H1 (cell line): ENCODE data around the gene MEIOB. TPM values are rescaled to one million over a fixed set of nuclear protein-coding genes. Genes with fewer than 3 reads are reported as not detected.

Experiments used
- BRCA1 ChIP-seq: IDR thresholded peaks from 2 replicates; pipeline ENCODE4 v1.6.1; 2012; ENCODE audit warnings: low read depth, low read length, improper control_type of control experiment
- CREB1 ChIP-seq: IDR thresholded peaks from 2 replicates; pipeline ENCODE4 v1.6.1; 2012; ENCODE audit warnings: inconsistent platforms
- KDM4A ChIP-seq: IDR thresholded peaks from one replicate; pipeline ENCODE4 v1.7.1; 2012; ENCODE audit warnings: low read depth, mild to moderate bottlenecking, moderate library complexity, low read length, inconsistent platforms; ENCODE audit not compliant: severe bottlenecking
- POLR2AphosphoS5 ChIP-seq: IDR thresholded peaks from 2 replicates; pipeline ENCODE4 v1.6.1; 2011; ENCODE audit warnings: low read depth, low read length
- RBBP5 ChIP-seq: IDR thresholded peaks from 2 replicates; pipeline ENCODE4 v1.7.1; 2012; ENCODE audit warnings: low read depth, mild to moderate bottlenecking, inconsistent platforms, low read length, moderate library complexity, borderline replicate concordance
- RFX5 ChIP-seq: IDR thresholded peaks from 2 replicates; pipeline ENCODE4 v1.6.1; 2011; ENCODE audit warnings: low read depth, low read length, improper control_type of control experiment, borderline replicate concordance
- RNF2 ChIP-seq: fragments of 200-900, 300-1000 bp; sonication (generic); IDR thresholded peaks from 2 replicates; pipeline ENCODE4 v1.7.1; 2016; ENCODE audit warnings: borderline replicate concordance, low read depth, mild to moderate bottlenecking, antibody characterized with exemption, low read length; ENCODE audit not compliant: poor library complexity, severe bottlenecking; ENCODE audit errors: missing control alignments
- SP2 ChIP-seq: IDR thresholded peaks from 2 replicates; pipeline ENCODE4 v1.6.1; 2012; ENCODE audit warnings: mild to moderate bottlenecking, low read length, inconsistent platforms
- TBP ChIP-seq: IDR thresholded peaks from 2 replicates; pipeline ENCODE4 v1.6.1; 2011; ENCODE audit warnings: low read depth, low read length, improper control_type of control experiment
- polyA plus RNA-seq, 7 experiments: library from polyadenylated mRNA; depleted of rRNA in 3 of 7; stranded (reverse) in 5 of 7; unstranded in 2 of 7; fragments of >200 nt in 5 of 7; fragments of 200-250 nt in 2 of 7; gene quantifications; 1 replicate in 5 of 7; 2 replicates in 1 of 7; 4 replicates in 1 of 7; pipeline versions ENCODE4 v1.2.1 to v1.2.3, GENCODE V29; 2011 to 2013; ENCODE audit warnings: missing spikeins in 2 of 7, mixed read lengths in 2 of 7
- total RNA-seq: library from RNA; stranded (reverse); fragmentation: NEBNext Ultra II Directional; extraction: Animal tissue kit (Norgen Biotek cat#: 25700); gene quantifications from 2 replicates; pipeline ENCODE4 v1.2.1, GENCODE V29; 2021
- TF ChIP-seq, protein P1 (sequence below): fragments of 300-600 bp; sonication (generic); IDR thresholded peaks from 2 replicates; pipeline ENCODE4 v1.7.1; 2012; ENCODE audit warnings: low read length, moderate library complexity, mild to moderate bottlenecking, inconsistent platforms; ENCODE audit not compliant: insufficient replicate concordance
- TF ChIP-seq, protein P2 (sequence below): IDR thresholded peaks from 2 replicates; pipeline ENCODE4 v1.6.1; 2011; ENCODE audit warnings: low read depth, mild to moderate bottlenecking, low read length; ENCODE audit not compliant: insufficient read depth

The MEIOB gene
- total and polyA plus RNA-seq, 2 of the 8 experiments (the other 6 are each of a cell fraction or from before 2014, with no cell fraction given) = 0.63 to 1.1 TPM

- TF ChIP-seq, protein P1, sequence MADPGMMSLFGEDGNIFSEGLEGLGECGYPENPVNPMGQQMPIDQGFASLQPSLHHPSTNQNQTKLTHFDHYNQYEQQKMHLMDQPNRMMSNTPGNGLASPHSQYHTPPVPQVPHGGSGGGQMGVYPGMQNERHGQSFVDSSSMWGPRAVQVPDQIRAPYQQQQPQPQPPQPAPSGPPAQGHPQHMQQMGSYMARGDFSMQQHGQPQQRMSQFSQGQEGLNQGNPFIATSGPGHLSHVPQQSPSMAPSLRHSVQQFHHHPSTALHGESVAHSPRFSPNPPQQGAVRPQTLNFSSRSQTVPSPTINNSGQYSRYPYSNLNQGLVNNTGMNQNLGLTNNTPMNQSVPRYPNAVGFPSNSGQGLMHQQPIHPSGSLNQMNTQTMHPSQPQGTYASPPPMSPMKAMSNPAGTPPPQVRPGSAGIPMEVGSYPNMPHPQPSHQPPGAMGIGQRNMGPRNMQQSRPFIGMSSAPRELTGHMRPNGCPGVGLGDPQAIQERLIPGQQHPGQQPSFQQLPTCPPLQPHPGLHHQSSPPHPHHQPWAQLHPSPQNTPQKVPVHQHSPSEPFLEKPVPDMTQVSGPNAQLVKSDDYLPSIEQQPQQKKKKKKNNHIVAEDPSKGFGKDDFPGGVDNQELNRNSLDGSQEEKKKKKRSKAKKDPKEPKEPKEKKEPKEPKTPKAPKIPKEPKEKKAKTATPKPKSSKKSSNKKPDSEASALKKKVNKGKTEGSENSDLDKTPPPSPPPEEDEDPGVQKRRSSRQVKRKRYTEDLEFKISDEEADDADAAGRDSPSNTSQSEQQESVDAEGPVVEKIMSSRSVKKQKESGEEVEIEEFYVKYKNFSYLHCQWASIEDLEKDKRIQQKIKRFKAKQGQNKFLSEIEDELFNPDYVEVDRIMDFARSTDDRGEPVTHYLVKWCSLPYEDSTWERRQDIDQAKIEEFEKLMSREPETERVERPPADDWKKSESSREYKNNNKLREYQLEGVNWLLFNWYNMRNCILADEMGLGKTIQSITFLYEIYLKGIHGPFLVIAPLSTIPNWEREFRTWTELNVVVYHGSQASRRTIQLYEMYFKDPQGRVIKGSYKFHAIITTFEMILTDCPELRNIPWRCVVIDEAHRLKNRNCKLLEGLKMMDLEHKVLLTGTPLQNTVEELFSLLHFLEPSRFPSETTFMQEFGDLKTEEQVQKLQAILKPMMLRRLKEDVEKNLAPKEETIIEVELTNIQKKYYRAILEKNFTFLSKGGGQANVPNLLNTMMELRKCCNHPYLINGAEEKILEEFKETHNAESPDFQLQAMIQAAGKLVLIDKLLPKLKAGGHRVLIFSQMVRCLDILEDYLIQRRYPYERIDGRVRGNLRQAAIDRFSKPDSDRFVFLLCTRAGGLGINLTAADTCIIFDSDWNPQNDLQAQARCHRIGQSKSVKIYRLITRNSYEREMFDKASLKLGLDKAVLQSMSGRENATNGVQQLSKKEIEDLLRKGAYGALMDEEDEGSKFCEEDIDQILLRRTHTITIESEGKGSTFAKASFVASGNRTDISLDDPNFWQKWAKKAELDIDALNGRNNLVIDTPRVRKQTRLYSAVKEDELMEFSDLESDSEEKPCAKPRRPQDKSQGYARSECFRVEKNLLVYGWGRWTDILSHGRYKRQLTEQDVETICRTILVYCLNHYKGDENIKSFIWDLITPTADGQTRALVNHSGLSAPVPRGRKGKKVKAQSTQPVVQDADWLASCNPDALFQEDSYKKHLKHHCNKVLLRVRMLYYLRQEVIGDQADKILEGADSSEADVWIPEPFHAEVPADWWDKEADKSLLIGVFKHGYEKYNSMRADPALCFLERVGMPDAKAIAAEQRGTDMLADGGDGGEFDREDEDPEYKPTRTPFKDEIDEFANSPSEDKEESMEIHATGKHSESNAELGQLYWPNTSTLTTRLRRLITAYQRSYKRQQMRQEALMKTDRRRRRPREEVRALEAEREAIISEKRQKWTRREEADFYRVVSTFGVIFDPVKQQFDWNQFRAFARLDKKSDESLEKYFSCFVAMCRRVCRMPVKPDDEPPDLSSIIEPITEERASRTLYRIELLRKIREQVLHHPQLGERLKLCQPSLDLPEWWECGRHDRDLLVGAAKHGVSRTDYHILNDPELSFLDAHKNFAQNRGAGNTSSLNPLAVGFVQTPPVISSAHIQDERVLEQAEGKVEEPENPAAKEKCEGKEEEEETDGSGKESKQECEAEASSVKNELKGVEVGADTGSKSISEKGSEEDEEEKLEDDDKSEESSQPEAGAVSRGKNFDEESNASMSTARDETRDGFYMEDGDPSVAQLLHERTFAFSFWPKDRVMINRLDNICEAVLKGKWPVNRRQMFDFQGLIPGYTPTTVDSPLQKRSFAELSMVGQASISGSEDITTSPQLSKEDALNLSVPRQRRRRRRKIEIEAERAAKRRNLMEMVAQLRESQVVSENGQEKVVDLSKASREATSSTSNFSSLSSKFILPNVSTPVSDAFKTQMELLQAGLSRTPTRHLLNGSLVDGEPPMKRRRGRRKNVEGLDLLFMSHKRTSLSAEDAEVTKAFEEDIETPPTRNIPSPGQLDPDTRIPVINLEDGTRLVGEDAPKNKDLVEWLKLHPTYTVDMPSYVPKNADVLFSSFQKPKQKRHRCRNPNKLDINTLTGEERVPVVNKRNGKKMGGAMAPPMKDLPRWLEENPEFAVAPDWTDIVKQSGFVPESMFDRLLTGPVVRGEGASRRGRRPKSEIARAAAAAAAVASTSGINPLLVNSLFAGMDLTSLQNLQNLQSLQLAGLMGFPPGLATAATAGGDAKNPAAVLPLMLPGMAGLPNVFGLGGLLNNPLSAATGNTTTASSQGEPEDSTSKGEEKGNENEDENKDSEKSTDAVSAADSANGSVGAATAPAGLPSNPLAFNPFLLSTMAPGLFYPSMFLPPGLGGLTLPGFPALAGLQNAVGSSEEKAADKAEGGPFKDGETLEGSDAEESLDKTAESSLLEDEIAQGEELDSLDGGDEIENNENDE = no peak
- TF ChIP-seq RNF2 = no peak
- no peak for TF ChIP-seq RFX5
- TF ChIP-seq CREB1 = no peak
- TF ChIP-seq KDM4A = no peak
- TF ChIP-seq, protein P2, sequence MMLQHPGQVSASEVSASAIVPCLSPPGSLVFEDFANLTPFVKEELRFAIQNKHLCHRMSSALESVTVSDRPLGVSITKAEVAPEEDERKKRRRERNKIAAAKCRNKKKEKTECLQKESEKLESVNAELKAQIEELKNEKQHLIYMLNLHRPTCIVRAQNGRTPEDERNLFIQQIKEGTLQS = no peak
- TF ChIP-seq POLR2AphosphoS5 = no peak
- TF ChIP-seq SP2 = no peak
- no peak for TF ChIP-seq TBP
- no peak for TF ChIP-seq RBBP5
- TF ChIP-seq BRCA1 = no peak
These were observed 20.2 kb downstream of the MEIOB start (continued) for GRCh38 chr16:1851793-1852192.
